WERI-Rb-1 (cell line): ENCODE data around the gene HYI.

ENCODE experiments used
- DNase-seq: peaks from one replicate; pipeline ENCODE4 v3.0.0-alpha.2; 2020
- H3K27ac ChIP-seq: fragments of 250-450 bp; sonication (Bioruptor Pico); 2 replicates; pipeline ENCODE4 v1.5.1; 2020; ENCODE audit warnings: mild to moderate bottlenecking, moderate library complexity
- H3K27me3 ChIP-seq: fragments of 250-450 bp; sonication (Bioruptor Pico); 2 replicates; pipeline ENCODE4 v1.5.1; 2021; ENCODE audit warnings: mild to moderate bottlenecking, low read depth, moderate library complexity; ENCODE audit not compliant: insufficient read depth, severe bottlenecking
- H3K36me3 ChIP-seq: fragments of 250-450 bp; sonication (Bioruptor Pico); 2 replicates; pipeline ENCODE4 v1.5.1; 2020; ENCODE audit warnings: mild to moderate bottlenecking, moderate library complexity
- H3K4me3 ChIP-seq: 2 replicates; pipeline ENCODE4 v1.5.1; 2011; ENCODE audit warnings: low read depth, mild to moderate bottlenecking, control low read depth, low read length
- H3K9me3 ChIP-seq: fragments of 250-450 bp; sonication (Bioruptor Pico); 2 replicates; pipeline ENCODE4 v1.5.1; 2021; ENCODE audit warnings: mild to moderate bottlenecking, moderate library complexity; ENCODE audit not compliant: severe bottlenecking
- TF ChIP-seq, protein P1 (sequence below): IDR thresholded peaks from 2 replicates; pipeline ENCODE4 v1.5.1; 2011; ENCODE audit warnings: low read depth, mild to moderate bottlenecking, control low read depth, inconsistent platforms, low read length

Gene HYI

DNA sequence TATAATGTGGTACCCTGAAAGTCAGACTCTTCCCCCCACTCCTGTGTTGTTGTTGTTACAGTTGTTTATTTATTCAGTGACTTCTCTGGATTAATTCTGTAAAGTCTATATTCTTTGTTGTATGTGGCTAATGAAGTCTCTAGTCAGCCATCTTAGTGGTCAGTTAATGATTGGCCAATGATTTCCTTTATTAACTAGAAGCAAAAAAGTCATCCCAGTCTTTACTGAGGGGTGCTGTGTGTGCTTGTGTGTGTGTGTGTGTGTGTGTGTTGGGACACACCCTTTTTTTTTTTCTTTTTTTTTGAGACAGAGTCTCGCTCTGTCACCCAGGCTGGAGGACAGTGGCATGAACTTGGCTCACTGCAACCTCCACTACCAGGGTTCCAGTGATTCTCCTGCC lies 37.3 kb upstream of the HYI start:
- Histone ChIP-seq H3K27ac (no peak overlapping the region), H3K27me3 (no peaks in the 10 kb centered on the region), H3K9me3 (peaks cover 5% of the 10 kb centered on the region), H3K4me3 (no peak overlapping the region), H3K36me3 (no peaks in the 10 kb centered on the region)
- TF ChIP-seq, protein P1, sequence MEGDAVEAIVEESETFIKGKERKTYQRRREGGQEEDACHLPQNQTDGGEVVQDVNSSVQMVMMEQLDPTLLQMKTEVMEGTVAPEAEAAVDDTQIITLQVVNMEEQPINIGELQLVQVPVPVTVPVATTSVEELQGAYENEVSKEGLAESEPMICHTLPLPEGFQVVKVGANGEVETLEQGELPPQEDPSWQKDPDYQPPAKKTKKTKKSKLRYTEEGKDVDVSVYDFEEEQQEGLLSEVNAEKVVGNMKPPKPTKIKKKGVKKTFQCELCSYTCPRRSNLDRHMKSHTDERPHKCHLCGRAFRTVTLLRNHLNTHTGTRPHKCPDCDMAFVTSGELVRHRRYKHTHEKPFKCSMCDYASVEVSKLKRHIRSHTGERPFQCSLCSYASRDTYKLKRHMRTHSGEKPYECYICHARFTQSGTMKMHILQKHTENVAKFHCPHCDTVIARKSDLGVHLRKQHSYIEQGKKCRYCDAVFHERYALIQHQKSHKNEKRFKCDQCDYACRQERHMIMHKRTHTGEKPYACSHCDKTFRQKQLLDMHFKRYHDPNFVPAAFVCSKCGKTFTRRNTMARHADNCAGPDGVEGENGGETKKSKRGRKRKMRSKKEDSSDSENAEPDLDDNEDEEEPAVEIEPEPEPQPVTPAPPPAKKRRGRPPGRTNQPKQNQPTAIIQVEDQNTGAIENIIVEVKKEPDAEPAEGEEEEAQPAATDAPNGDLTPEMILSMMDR: no peak
- DNase-seq: no peak

DNA sequence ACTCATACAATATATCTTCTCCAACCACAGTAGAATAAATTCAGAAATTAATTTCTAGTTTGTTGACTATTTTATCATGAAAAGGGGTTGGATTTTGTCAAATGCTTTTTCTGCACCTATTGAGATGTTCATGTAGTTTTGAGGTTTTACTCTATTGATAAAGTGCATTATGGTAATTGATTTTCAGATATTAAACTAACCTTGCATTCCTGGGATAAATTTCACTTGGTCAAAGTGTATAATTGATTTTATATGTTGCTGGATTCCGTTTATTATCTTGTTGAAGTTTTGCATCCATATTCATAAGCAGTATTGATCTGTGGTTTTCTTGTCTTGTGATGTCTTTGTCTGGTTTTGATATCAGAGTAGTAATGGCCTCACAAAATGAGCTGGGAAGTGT lies 34.4 kb upstream of the HYI start:
- TF ChIP-seq, protein P1: no peak
- H3K27me3 ChIP-seq: no peaks in the 10 kb centered on the region
- no peak for DNase-seq
- H3K36me3 ChIP-seq: no peaks in the 10 kb centered on the region
- no peak overlapping the region for H3K4me3 ChIP-seq
- peaks cover 5% of the 10 kb centered on the region for H3K9me3 ChIP-seq
- H3K27ac ChIP-seq: no peak overlapping the region

DNA sequence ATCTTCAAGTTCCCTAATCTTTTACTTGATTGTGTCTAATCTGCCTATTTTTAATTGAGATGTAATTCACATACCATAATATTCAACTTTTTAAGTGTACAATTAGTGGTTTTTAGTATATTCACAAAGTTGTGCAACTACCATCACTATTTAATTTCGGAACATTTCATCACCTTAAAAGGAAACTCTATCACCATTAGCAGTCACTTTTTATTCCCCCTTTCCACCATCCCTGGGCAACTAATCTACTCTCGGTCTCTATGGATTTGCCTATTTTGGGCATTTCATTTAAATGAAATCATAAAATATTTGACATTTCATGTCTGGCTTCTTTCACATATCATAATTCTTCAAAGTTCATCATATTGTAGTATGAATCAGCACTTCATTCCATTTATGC lies 30.6 kb upstream of the HYI start:
- Histone ChIP-seq H3K4me3 (no peak overlapping the region), H3K27ac (no peak overlapping the region), H3K27me3 (no peaks in the 10 kb centered on the region), H3K9me3 (peaks cover 5% of the 10 kb centered on the region), H3K36me3 (no peaks in the 10 kb centered on the region)
- TF ChIP-seq, protein P1: no peak
- no peak for DNase-seq

DNA sequence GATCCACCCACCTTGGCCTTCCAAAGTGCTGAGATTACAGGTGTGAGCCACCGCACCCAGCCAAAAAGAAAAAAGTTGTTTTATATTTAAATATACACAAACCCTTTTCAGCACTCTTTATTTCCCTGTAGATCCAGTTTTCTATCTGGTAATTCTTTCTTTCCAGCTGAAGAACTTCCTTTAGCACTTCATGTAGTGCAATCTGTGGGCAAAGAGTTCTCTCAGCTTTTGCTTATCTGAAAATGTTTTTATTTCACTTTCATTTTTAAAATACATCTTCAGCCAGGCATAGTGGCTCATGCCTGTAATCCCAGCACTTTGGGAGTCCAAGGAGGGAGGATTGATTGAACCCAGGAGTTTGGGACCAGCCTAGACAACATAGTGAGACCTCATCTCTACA lies 28.5 kb upstream of the HYI start:
- TF ChIP-seq, protein P1: no peak
- H3K4me3 ChIP-seq: no peak overlapping the region
- DNase-seq: no peak

DNA sequence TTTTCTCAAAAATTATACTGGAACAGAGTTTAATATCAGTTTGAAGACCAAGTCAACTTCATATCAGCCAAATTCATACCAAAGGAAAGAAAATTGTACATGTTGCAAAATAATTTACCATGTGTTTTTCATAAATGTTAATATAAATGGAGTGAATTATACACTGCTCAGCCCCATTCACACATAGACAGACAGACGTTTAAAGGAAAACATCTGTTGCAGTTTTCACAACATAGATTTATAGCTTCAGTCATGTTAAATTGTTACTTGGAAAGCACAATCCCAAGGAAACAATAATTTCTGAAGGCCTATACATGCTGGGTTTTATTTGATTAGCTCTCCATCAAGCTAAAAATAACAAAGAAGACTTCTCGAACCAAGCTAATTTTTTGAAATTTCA lies 27.8 kb upstream of the HYI start:
- no peaks in the 10 kb centered on the region for H3K9me3 ChIP-seq
- no peak for DNase-seq
- H3K4me3 ChIP-seq: no peak overlapping the region
- TF ChIP-seq, protein P1: no peak
- H3K36me3 ChIP-seq: no peaks in the 10 kb centered on the region
- H3K27ac ChIP-seq: no peak overlapping the region
- no peaks in the 10 kb centered on the region for H3K27me3 ChIP-seq

More for the DNA sequence above, 28.5 kb upstream of the HYI start:
- Histone ChIP-seq H3K27me3 (no peaks in the 10 kb centered on the region), H3K9me3 (no peaks in the 10 kb centered on the region), H3K36me3 (no peaks in the 10 kb centered on the region), H3K27ac (no peak overlapping the region)

DNA sequence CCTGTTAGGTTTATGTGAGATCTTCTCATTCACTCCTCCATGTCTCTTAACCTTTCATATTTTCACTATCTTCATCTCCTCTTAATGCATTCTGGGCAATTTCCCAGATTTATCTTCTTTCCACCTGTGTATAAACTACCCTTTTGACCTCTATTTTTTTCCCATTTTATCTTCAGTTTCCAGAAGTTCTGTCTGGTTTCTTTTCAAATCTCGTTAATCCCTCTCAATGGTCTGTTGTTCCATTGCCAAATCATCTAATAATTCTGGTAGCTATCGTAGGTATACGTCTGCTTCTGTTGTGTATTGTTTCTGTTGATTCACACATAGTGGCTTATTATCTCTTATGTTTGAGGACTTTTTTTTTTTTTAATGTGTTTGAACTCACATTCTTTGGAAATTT lies 25.7 kb upstream of the HYI start:
- Histone ChIP-seq H3K27ac (no peak overlapping the region), H3K4me3 (no peak overlapping the region), H3K36me3 (no peaks in the 10 kb centered on the region), H3K27me3 (no peaks in the 10 kb centered on the region), H3K9me3 (no peaks in the 10 kb centered on the region)
- TF ChIP-seq, protein P1: no peak
- DNase-seq: no peak
